Tibial nerve (tissue), 4 donors: ENCODE measurements around the gene KCNK17.

ENCODE experiments used
- EP300 ChIP-seq, 2 donors: sonication (generic); formaldehyde crosslinking; IDR thresholded peaks; one replicate each; pipeline ENCODE4 v1.6.1; 2017; ENCODE audit warnings: antibody characterized with exemption in 2 of 2, mild to moderate bottlenecking in 1 of 2
- POLR2A ChIP-seq, 2 donors: fragments of 450-650 bp; IDR thresholded peaks; one replicate each; pipeline ENCODE4 v1.6.1; 2017; ENCODE audit warnings: antibody characterized with exemption in 2 of 2, mild to moderate bottlenecking in 2 of 2, moderate library complexity in 2 of 2
- TF ChIP-seq, protein P1 (sequence below), 5 experiments: fragments of 200-600 bp in 3 of 5; fragments of 450-650 bp in 2 of 5; sonication (generic) in 3 of 5; IDR thresholded peaks; one replicate each; pipeline ENCODE4 v1.5.1; 2016 to 2019; ENCODE audit warnings: antibody characterized with exemption in 5 of 5, mild to moderate bottlenecking in 3 of 5, moderate library complexity in 2 of 5

GRCh38 chr6:39341937-39342336, 27.7 kb upstream of the KCNK17 start:
- TF ChIP-seq, protein P1, sequence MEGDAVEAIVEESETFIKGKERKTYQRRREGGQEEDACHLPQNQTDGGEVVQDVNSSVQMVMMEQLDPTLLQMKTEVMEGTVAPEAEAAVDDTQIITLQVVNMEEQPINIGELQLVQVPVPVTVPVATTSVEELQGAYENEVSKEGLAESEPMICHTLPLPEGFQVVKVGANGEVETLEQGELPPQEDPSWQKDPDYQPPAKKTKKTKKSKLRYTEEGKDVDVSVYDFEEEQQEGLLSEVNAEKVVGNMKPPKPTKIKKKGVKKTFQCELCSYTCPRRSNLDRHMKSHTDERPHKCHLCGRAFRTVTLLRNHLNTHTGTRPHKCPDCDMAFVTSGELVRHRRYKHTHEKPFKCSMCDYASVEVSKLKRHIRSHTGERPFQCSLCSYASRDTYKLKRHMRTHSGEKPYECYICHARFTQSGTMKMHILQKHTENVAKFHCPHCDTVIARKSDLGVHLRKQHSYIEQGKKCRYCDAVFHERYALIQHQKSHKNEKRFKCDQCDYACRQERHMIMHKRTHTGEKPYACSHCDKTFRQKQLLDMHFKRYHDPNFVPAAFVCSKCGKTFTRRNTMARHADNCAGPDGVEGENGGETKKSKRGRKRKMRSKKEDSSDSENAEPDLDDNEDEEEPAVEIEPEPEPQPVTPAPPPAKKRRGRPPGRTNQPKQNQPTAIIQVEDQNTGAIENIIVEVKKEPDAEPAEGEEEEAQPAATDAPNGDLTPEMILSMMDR (IDR thresholded peaks at IDR 0.05), result no peak
- TF ChIP-seq POLR2A (IDR thresholded peaks at IDR 0.05) (no peak), EP300 (IDR thresholded peaks at IDR 0.05) (no peak)
